GM23338 (cell line): ENCODE measurements around the gene SMAD9. TPM values are rescaled to one million over a fixed set of nuclear protein-coding genes. Genes with fewer than 3 reads are reported as not detected.

Source experiments
- ATAC-seq: fragments of 200-7000 bp; cut with Tn5 transposase; 3 replicates; pipeline ENCODE4 v1.9.1; 2020
- DNase-seq: peaks from one replicate; pipeline ENCODE4 v3.0.0-alpha.2; 2015; ENCODE audit warnings: low spot score
- H2AFZ ChIP-seq: fragments of 200-600 bp; sonication (generic); 2 replicates; pipeline ENCODE4 v1.8.0; 2016; ENCODE audit warnings: antibody characterized with exemption, mild to moderate bottlenecking, moderate library complexity
- H3F3A ChIP-seq: fragments of 200-600 bp; sonication (generic); replicated peaks from 2 replicates; pipeline ENCODE4 v1.8.0; 2017; ENCODE audit warnings: antibody characterized with exemption, mixed run types, low read depth
- H3K27ac ChIP-seq: fragments of 200-600 bp; sonication (generic); 2 replicates; pipeline ENCODE4 v1.6.1; 2016; ENCODE audit warnings: low read depth
- H3K27me3 ChIP-seq: fragments of 200-600 bp; sonication (generic); 2 replicates; pipeline ENCODE4 v1.8.0; 2016; ENCODE audit warnings: mild to moderate bottlenecking, mixed run types, moderate library complexity; ENCODE audit not compliant: insufficient read depth
- H3K36me3 ChIP-seq: fragments of 200-600 bp; sonication (generic); 2 replicates; pipeline ENCODE4 v1.8.0; 2016; ENCODE audit warnings: mild to moderate bottlenecking; ENCODE audit not compliant: insufficient read depth
- H3K4me1 ChIP-seq: fragments of 200-600 bp; sonication (generic); 2 replicates; pipeline ENCODE4 v1.8.0; 2016; ENCODE audit warnings: mild to moderate bottlenecking, moderate library complexity; ENCODE audit not compliant: insufficient read depth
- H3K4me2 ChIP-seq: fragments of 200-600 bp; sonication (generic); 2 replicates; pipeline ENCODE4 v1.7.1; 2017; ENCODE audit warnings: mixed run types
- H3K4me3 ChIP-seq: fragments of 200-600 bp; sonication (generic); 2 replicates; pipeline ENCODE4 v1.6.1; 2016; ENCODE audit warnings: mixed run types
- H3K79me2 ChIP-seq: fragments of 200-600 bp; sonication (generic); replicated peaks from 2 replicates; pipeline ENCODE4 v1.8.0; 2017; ENCODE audit warnings: mild to moderate bottlenecking; ENCODE audit not compliant: insufficient read depth
- H3K9me2 ChIP-seq: fragments of 200-600 bp; sonication (generic); 2 replicates; pipeline ENCODE4 v1.8.0; 2017; ENCODE audit not compliant: insufficient read depth
- H4K20me1 ChIP-seq: fragments of 200-600 bp; sonication (generic); replicated peaks from 2 replicates; pipeline ENCODE4 v1.8.0; 2017; ENCODE audit warnings: mild to moderate bottlenecking; ENCODE audit not compliant: insufficient read depth
- H3K27ac Mint-ChIP-seq: 2 replicates; pipeline ENCODE4 v1.8.0; 2020; ENCODE audit warnings: inconsistent platforms, mild to moderate bottlenecking, moderate library complexity, mixed read lengths
- H3K27me3 Mint-ChIP-seq: 3 replicates; pipeline ENCODE4 v1.8.0; 2022; ENCODE audit warnings: low read depth, mild to moderate bottlenecking, moderate library complexity, mixed read lengths, inconsistent platforms; ENCODE audit not compliant: insufficient read depth, poor library complexity
- H3K36me3 Mint-ChIP-seq: 3 replicates; pipeline ENCODE4 v1.8.0; 2021; ENCODE audit warnings: low read depth, mild to moderate bottlenecking, inconsistent platforms, moderate library complexity, mixed read lengths
- H3K4me1 Mint-ChIP-seq: 3 replicates; pipeline ENCODE4 v1.8.0; 2020; ENCODE audit warnings: mild to moderate bottlenecking, inconsistent platforms, mixed read lengths
- H3K4me3 Mint-ChIP-seq: 3 replicates; pipeline ENCODE4 v1.8.0; 2021; ENCODE audit warnings: moderate library complexity, mild to moderate bottlenecking, inconsistent platforms, mixed read lengths
- H3K9me3 Mint-ChIP-seq: 3 replicates; pipeline ENCODE4 v1.8.0; 2020; ENCODE audit warnings: moderate library complexity, mild to moderate bottlenecking, inconsistent platforms, mixed read lengths
- CREB1 ChIP-seq: fragments of 250-450 bp; sonication (Bioruptor Pico); IDR thresholded peaks from 2 replicates; pipeline ENCODE4 v1.5.0; 2020; ENCODE audit warnings: low read depth, mild to moderate bottlenecking, moderate library complexity
- CTCF ChIP-seq, 2 experiments: fragments of 200-600 bp in 1 of 2; sonication (generic) in 1 of 2; conservative IDR thresholded peaks; 2 replicates each; pipeline versions ENCODE4 v1.5.1 to v1.6.1; 2016 to 2017; ENCODE audit warnings: antibody characterized with exemption in 2 of 2, low read depth in 2 of 2, mild to moderate bottlenecking in 2 of 2, moderate library complexity in 1 of 2
- ETS1 ChIP-seq: IDR thresholded peaks from 2 replicates; pipeline ENCODE4 v1.6.1; 2016; ENCODE audit warnings: antibody characterized with exemption
- EZH2 ChIP-seq: fragments of 200-600 bp; sonication (generic); IDR thresholded peaks from one replicate; pipeline ENCODE4 v1.8.0; 2017; ENCODE audit warnings: antibody characterized with exemption, mild to moderate bottlenecking, low read depth; ENCODE audit not compliant: unreplicated experiment
- EZH2phosphoT487 ChIP-seq: fragments of 200-600 bp; sonication (generic); IDR thresholded peaks from one replicate; pipeline ENCODE4 v1.8.1; 2018; ENCODE audit warnings: antibody characterized with exemption; ENCODE audit not compliant: unreplicated experiment
- JUNB ChIP-seq: IDR thresholded peaks from one replicate; pipeline ENCODE4 v1.6.1; 2016; ENCODE audit warnings: antibody characterized with exemption; ENCODE audit not compliant: unreplicated experiment
- NANOG ChIP-seq: IDR thresholded peaks from 2 replicates; pipeline ENCODE4 v1.6.1; 2016; ENCODE audit warnings: antibody characterized with exemption, borderline replicate concordance
- POLR2AphosphoS5 ChIP-seq: IDR thresholded peaks from 2 replicates; pipeline ENCODE4 v1.6.1; 2016; ENCODE audit warnings: antibody characterized with exemption, low read depth
- STAT1 ChIP-seq: IDR thresholded peaks from one replicate; pipeline ENCODE4 v1.6.1; 2016; ENCODE audit warnings: antibody characterized with exemption; ENCODE audit not compliant: unreplicated experiment
- ZNF114 ChIP-seq: fragments of 250-450 bp; sonication (Bioruptor Pico); IDR thresholded peaks from 2 replicates; pipeline ENCODE4 v1.5.0; 2020; ENCODE audit warnings: mild to moderate bottlenecking, moderate library complexity
- ZNF331 ChIP-seq: fragments of 250-450 bp; sonication (Bioruptor Pico); IDR thresholded peaks from 2 replicates; pipeline ENCODE4 v1.5.0; 2020; ENCODE audit warnings: low read depth, mild to moderate bottlenecking, moderate library complexity
- polyA plus RNA-seq: library from polyadenylated mRNA; unstranded; fragments of >200 nt; fragmentation: Nextera tagmentation; extraction: Ambion mirVana; gene quantifications from 2 replicates; pipeline ENCODE4 v1.2.1, GENCODE V29; 2016
- total RNA-seq: library from RNA; depleted of rRNA; stranded (reverse); fragments of >200 nt; shearing (Covaris generic); gene quantifications from 2 replicates; pipeline ENCODE4 v1.2.3, GENCODE V29; 2014

Gene SMAD9
- total and polyA plus RNA-seq, 2 experiments from 2014 or later, result 0.95 to 1.3 TPM

GRCh38 chr13:36875961-36876360, 44.1 kb downstream of the SMAD9 start:
- H3K9me2 ChIP-seq, result no peaks in the 10 kb centered on the region
- no peak overlapping the region for H3K4me3 ChIP-seq
- no peak overlapping the region for H3K27ac ChIP-seq
- no peaks in the 10 kb centered on the region for H4K20me1 ChIP-seq
- H3K27ac Mint-ChIP-seq, result no peak overlapping the region
- no peaks in the 10 kb centered on the region for H3K79me2 ChIP-seq
- H3K4me2 ChIP-seq, result no peak overlapping the region
- H3F3A ChIP-seq, result no peaks in the 10 kb centered on the region
- H3K27me3 ChIP-seq, result no peaks in the 10 kb centered on the region
- H3K9me3 Mint-ChIP-seq, result no peaks in the 10 kb centered on the region
- no peak overlapping the region for H3K4me3 Mint-ChIP-seq
- ATAC-seq, result no peak
- TF ChIP-seq ZNF114 (no peak), EZH2 (no peak), ETS1 (no peak), ZNF331 (CRISPR knock-in tag) (no peak), STAT1 (no peak), CREB1 (no peak), EZH2phosphoT487 (no peak), JUNB (no peak)
- peaks cover 2% of the 10 kb centered on the region for H3K27me3 Mint-ChIP-seq
- no peak for DNase-seq
- H3K4me1 Mint-ChIP-seq, result peaks cover 4% of the 10 kb centered on the region; the same call in 2 of the 3 replicates
- H2AFZ ChIP-seq, result no peak overlapping the region
- H3K36me3 Mint-ChIP-seq, result no peaks in the 10 kb centered on the region
- H3K4me1 ChIP-seq, result peaks cover 4% of the 10 kb centered on the region; the same call in 1 of the 2 replicates
- H3K36me3 ChIP-seq, result no peaks in the 10 kb centered on the region

- Mint-ChIP-seq H3K36me3 (no peaks in the 10 kb centered on the region), H3K4me3 (no peak overlapping the region), H3K27ac (no peak overlapping the region), H3K4me1 (peaks cover 4% of the 10 kb centered on the region; the same call in 2 of the 3 replicates), H3K9me3 (no peaks in the 10 kb centered on the region), H3K27me3 (peaks cover 2% of the 10 kb centered on the region)
- Histone ChIP-seq H3K36me3 (no peaks in the 10 kb centered on the region), H3K27me3 (no peaks in the 10 kb centered on the region), H3K4me3 (no peak overlapping the region), H3K4me2 (no peak overlapping the region), H3F3A (no peaks in the 10 kb centered on the region), H3K27ac (no peak overlapping the region), H3K4me1 (peaks cover 4% of the 10 kb centered on the region; the same call in 1 of the 2 replicates), H3K9me2 (no peaks in the 10 kb centered on the region), H4K20me1 (no peaks in the 10 kb centered on the region), H3K79me2 (no peaks in the 10 kb centered on the region), H2AFZ (no peak overlapping the region)
- DNase-seq (no peak), ATAC-seq (no peak)
- TF ChIP-seq CREB1, result no peak
- TF ChIP-seq POLR2AphosphoS5, result no peak
- TF ChIP-seq CTCF (conservative IDR thresholded peaks at IDR 0.05; ENCODE audit: low read depth in 2 of 2), result no peak
- no peak for TF ChIP-seq EZH2phosphoT487
- TF ChIP-seq ETS1, result no peak
- TF ChIP-seq NANOG, result no peak
Measured at GRCh38 chr13:36875431-36875830, 44.6 kb downstream of the SMAD9 start.
